Bronchial epithelial cell (primary cell): ENCODE data around the gene PLG. TPM values are rescaled to one million over a fixed set of nuclear protein-coding genes. Genes with fewer than 3 reads are reported as not detected.
A peak's percentile ranks its signal among the peaks of the same experiment; 100 is the strongest.
"Not testable (repeated sequence)": the region's sequence is repeated elsewhere in the genome, so short reads cannot be mapped to it uniquely, and the experiment has no call there.

Experiments used
- DNase-seq: peaks from one replicate; pipeline ENCODE4 v3.0.0-alpha.2; 2010; ENCODE audit warnings: low read depth
- FAIRE-seq: peaks from 2 replicates; lab custom pipeline; 2011; peaks lifted over from hg19 to GRCh38; lab: Jason Lieb, UNC
- H3K27me3 ChIP-seq: 2 replicates; pipeline ENCODE4 v1.5.1; 2011; ENCODE audit warnings: low read length; ENCODE audit not compliant: control insufficient read depth, insufficient read depth
- H3K36me3 ChIP-seq: 2 replicates; pipeline ENCODE4 v1.5.1; 2011; ENCODE audit warnings: low read length; ENCODE audit not compliant: control insufficient read depth, insufficient read depth
- H3K4me3 ChIP-seq: 2 replicates; pipeline ENCODE4 v1.5.1; 2011; ENCODE audit warnings: mild to moderate bottlenecking, low read depth, low read length, control low read depth
- total RNA-seq: library from RNA; depleted of rRNA; stranded (reverse); fragments of >200 nt; gene quantifications from 2 replicates; pipeline ENCODE4 v1.2.1, GENCODE V29; 2014
- TF ChIP-seq, protein P1 (sequence below): IDR thresholded peaks from 2 replicates; pipeline ENCODE4 v1.5.1; 2011; ENCODE audit warnings: mild to moderate bottlenecking, moderate library complexity, low read length, control low read depth, inconsistent platforms; ENCODE audit not compliant: insufficient read depth, severe bottlenecking

Gene PLG
- total RNA-seq, 1 donor from 2014 or later: not detected

DNA sequence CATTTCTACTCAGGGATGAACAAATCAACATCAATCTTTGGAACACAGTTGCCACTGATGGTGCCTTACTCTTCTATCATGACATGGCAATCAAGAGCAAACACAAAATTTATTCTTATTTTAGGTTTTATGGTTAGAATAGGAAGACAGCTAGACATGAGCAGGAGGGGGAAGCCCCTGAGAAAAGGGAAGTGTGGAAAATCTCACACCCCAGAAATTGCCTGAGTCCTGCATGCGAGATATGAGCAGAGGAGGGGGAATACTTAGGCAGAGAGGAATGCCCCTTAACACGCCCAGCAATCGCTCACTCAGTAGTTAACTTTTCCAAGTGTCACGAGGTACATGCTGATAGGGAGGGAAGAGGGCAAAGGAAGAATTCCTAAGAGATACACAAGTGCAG, 79.3 kb downstream of the PLG start:
- no peaks in the 10 kb centered on the region for H3K36me3 ChIP-seq
- H3K4me3 ChIP-seq: no peak overlapping the region
- FAIRE-seq: no peak
- no peak for DNase-seq
- no peaks in the 10 kb centered on the region for H3K27me3 ChIP-seq
- TF ChIP-seq, protein P1, sequence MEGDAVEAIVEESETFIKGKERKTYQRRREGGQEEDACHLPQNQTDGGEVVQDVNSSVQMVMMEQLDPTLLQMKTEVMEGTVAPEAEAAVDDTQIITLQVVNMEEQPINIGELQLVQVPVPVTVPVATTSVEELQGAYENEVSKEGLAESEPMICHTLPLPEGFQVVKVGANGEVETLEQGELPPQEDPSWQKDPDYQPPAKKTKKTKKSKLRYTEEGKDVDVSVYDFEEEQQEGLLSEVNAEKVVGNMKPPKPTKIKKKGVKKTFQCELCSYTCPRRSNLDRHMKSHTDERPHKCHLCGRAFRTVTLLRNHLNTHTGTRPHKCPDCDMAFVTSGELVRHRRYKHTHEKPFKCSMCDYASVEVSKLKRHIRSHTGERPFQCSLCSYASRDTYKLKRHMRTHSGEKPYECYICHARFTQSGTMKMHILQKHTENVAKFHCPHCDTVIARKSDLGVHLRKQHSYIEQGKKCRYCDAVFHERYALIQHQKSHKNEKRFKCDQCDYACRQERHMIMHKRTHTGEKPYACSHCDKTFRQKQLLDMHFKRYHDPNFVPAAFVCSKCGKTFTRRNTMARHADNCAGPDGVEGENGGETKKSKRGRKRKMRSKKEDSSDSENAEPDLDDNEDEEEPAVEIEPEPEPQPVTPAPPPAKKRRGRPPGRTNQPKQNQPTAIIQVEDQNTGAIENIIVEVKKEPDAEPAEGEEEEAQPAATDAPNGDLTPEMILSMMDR: no peak

DNA sequence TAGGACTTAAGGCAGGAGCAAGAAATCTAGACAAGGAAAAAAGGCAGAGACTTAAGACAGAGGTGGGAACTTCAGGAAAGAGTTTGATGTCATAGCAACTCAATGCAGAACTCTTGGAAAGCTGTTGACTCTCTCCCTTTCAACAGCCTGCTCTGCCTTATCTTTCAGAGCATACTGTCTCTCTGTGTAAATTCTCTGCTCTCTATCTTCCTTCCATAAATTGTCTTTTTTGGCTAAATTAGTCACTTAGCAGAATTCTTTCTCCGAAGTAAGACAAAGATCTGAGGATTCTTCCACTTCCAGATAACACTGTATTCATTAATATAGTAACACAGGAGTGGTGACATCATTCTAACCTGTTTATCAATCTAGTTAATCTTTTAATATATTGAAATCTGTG, 80.2 kb downstream of the PLG start:
- DNase-seq (no peak), FAIRE-seq (no peak)
- TF ChIP-seq, protein P1: no peak
- no peaks in the 10 kb centered on the region for H3K27me3 ChIP-seq
- no peaks in the 10 kb centered on the region for H3K36me3 ChIP-seq
- no peak overlapping the region for H3K4me3 ChIP-seq

DNA sequence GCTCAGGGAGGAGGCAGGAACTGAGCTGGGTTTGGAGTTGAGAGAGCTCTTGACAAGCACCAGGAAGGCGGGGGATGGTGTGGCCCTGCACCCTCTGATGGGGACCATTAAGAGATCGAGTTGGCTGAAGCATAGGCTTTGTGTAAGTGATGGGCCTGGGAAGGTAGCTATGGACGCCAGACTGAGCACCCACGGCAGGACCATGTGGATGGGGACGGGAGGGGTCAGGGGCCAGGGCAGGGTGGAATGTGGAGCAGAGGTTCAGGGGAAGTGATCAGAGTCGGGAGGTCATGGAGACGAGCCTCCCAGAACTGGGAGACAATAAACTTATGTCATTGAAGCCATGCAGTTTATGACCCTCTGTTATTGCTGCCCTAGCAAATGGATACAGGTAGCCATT, 81.7 kb downstream of the PLG start:
- Histone ChIP-seq H3K27me3 (no peaks in the 10 kb centered on the region), H3K36me3 (no peaks in the 10 kb centered on the region), H3K4me3 (no peak overlapping the region)
- TF ChIP-seq, protein P1: no peak
- FAIRE-seq: no peak
- no peak for DNase-seq

DNA sequence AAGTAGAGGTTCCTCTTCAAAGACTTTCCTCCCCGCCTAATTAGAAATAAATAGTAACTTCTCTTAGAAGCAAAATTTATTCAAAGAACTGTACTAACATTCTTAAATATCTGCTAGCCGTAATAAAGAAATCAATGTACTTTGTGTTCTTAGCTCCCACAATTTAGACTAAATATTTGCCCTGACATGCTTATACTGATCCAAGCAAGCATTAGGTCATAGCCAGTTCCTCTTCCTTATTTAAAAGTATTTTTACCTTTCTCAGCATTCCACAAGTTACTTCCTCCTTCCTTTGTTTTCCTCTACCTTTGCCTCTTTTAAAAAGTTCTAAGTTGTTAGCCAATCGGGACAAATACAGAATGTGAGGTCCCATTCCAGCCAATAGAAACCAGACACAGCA, 86.1 kb downstream of the PLG start:
- not testable (repeated sequence) for H3K27me3 ChIP-seq, H3K4me3 ChIP-seq, FAIRE-seq, H3K36me3 ChIP-seq
- peak; percentile 78 for DNase-seq

DNA sequence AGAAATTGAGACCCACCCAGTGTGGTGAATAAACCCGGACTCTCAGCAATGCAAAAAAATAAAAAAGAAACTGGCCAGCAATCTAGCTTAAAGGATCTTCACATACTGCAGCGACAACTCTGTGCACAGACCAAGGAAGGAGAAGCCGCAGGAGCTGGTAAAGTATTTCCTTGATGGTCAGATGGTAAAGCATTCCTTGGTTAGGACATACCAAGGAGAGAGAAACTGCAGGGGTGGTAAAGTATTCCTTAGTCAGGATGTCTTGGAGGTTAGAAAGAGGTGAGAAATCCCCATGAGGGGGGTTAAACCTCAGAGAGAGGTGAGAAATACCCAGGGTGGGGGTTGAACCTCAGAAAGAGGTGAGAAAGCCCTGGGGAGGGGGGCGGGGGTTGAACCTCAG, 86.8 kb downstream of the PLG start:
- FAIRE-seq (no peak), DNase-seq (peak; percentile 5)
- no peaks in the 10 kb centered on the region for H3K36me3 ChIP-seq
- TF ChIP-seq, protein P1: no peak
- no peak overlapping the region for H3K4me3 ChIP-seq
- no peaks in the 10 kb centered on the region for H3K27me3 ChIP-seq

DNA sequence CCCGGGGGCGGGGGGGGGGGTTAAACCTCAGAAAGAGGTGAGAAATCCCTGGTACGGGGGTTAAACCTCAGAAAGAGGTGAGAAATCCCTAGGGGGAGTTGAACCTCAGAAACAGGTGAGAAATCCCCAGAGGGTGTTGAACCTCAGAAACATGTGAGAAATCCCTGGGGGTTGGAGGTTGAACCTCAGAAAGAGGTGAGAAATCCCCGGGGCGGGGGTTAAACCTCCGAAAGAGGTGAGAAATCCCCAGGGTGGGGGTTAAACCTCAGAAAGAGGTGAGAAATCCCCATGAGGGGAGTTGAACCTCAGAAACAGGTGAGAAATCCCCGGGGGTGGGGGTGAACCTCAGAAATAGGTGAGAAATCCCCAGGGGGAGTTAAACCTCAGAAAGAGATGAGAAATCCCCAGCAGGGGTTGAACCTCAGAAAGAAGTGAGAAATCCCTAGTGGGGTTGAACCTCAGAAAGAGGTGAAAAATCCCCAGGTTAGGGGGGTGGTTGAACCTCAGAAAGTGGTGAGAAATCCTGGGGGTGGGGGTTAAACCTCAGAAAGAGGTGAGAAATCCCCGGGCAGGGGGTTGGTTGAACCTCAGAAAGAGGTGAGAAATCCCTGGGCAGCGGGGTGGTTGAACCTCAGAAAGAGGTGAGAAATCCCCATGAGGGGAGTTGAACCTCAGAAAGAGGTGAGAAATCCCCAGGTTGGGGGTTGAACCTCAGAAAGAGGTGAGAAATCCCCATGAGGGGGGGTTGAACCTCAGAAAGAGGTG, 87.4 kb downstream of the PLG start:
- no peak for DNase-seq
- no peaks in the 10 kb centered on the region for H3K27me3 ChIP-seq
- TF ChIP-seq, protein P1: no peak
- no peak overlapping the region for H3K4me3 ChIP-seq
- no peaks in the 10 kb centered on the region for H3K36me3 ChIP-seq
- no peak for FAIRE-seq
